ENCODE measurements around the gene HHLA2. TPM values are rescaled to one million over a fixed set of nuclear protein-coding genes. Genes with fewer than 3 reads are reported as not detected.
"Not testable (repeated sequence)": the region's sequence is repeated elsewhere in the genome, so short reads cannot be mapped to it uniquely, and the experiment has no call there.

HHLA2 gene
- total and polyA plus RNA-seq, 2 experiments from 2014 or later = 0.48 TPM; not detected in 1

DNA sequence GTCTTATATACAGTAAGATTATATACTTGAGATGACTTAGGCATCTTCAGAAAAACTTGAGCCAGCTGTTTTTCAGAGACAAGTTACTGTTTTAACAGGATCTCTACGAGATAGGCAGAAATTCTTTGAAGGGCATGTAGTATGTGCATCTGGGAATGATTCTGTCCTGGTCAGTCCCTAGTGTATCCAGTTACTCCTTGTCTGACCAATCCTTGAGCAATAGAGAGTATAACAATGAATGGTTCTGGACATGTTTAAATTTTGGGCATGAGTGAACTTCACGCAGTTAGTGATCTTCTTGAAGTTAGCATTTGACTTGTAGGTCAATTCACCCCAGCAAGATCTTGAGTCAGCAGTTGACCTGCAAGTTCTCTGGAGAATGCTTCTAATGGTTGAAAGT is 24.7 kb upstream of the HHLA2 start:
- Histone ChIP-seq H3K27me3 (no peaks in the 10 kb centered on the region), H3K9me3 (ENCODE audit: low read depth) (no peaks in the 10 kb centered on the region), H3K36me3 (no peaks in the 10 kb centered on the region), H3K4me3 (no peak overlapping the region), H3K4me1 (ENCODE audit: low read depth) (no peaks in the 10 kb centered on the region), H3K27ac (no peak overlapping the region)
- no peak for DNase-seq (ENCODE audit: low read depth in 1 of 2, low spot score in 1 of 2)
- TF ChIP-seq, protein P1, sequence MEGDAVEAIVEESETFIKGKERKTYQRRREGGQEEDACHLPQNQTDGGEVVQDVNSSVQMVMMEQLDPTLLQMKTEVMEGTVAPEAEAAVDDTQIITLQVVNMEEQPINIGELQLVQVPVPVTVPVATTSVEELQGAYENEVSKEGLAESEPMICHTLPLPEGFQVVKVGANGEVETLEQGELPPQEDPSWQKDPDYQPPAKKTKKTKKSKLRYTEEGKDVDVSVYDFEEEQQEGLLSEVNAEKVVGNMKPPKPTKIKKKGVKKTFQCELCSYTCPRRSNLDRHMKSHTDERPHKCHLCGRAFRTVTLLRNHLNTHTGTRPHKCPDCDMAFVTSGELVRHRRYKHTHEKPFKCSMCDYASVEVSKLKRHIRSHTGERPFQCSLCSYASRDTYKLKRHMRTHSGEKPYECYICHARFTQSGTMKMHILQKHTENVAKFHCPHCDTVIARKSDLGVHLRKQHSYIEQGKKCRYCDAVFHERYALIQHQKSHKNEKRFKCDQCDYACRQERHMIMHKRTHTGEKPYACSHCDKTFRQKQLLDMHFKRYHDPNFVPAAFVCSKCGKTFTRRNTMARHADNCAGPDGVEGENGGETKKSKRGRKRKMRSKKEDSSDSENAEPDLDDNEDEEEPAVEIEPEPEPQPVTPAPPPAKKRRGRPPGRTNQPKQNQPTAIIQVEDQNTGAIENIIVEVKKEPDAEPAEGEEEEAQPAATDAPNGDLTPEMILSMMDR (IDR thresholded peaks at IDR 0.05; ENCODE audit: low read depth, low read length) = no peak

DNA sequence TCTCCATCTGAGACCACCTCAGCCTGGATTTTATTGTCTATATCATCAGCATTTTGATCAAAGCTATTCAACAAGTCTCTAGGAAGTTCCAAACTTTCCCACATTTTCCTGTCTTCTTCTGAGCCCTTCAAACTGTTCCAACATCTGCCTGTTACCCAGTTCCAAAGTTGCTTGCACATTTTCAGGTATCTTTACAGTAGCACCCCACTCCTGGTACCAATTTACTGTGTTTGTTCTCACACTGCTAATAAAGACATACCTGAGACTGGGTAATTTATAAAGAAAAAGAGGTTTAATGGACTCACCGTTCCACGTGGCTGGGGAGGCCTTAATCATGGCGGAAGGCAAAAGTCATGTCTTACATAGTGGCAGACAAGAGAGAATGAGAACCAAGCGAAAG is 17.3 kb upstream of the HHLA2 start:
- DNase-seq (ENCODE audit: low read depth in 1 of 2, low spot score in 1 of 2); H3K27me3 ChIP-seq; H3K4me3 ChIP-seq; H3K4me1 ChIP-seq (ENCODE audit: low read depth); H3K36me3 ChIP-seq; H3K27ac ChIP-seq; H3K9me3 ChIP-seq (ENCODE audit: low read depth): not testable (repeated sequence)

DNA sequence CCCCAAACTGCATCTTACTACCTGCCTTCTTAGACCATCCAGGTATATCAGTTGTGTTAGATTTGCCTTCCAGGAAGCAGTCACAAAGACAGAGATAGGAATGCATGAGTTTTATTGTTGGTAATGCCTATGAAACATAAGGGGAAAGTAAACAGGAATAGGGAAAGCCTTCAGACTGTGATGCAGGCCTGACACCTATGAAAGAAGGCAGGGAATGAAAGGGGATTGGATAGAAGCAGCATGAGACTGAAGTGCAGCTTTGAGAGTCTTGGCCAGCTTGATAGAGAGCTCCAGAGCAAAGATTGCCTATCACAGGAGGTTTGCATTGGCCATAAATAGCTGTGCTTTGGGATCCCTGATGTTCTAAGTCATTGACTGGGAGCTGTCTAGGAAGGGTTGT is 15.9 kb upstream of the HHLA2 start:
- H3K36me3 ChIP-seq = no peaks in the 10 kb centered on the region
- H3K4me1 ChIP-seq (ENCODE audit: low read depth) = no peaks in the 10 kb centered on the region
- H3K9me3 ChIP-seq (ENCODE audit: low read depth) = no peaks in the 10 kb centered on the region
- no peaks in the 10 kb centered on the region for H3K27me3 ChIP-seq
- TF ChIP-seq, protein P1 (IDR thresholded peaks at IDR 0.05; ENCODE audit: low read depth, low read length) = no peak
- H3K27ac ChIP-seq = no peak overlapping the region
- DNase-seq (ENCODE audit: low read depth in 1 of 2, low spot score in 1 of 2) = no peak
- no peak overlapping the region for H3K4me3 ChIP-seq

DNA sequence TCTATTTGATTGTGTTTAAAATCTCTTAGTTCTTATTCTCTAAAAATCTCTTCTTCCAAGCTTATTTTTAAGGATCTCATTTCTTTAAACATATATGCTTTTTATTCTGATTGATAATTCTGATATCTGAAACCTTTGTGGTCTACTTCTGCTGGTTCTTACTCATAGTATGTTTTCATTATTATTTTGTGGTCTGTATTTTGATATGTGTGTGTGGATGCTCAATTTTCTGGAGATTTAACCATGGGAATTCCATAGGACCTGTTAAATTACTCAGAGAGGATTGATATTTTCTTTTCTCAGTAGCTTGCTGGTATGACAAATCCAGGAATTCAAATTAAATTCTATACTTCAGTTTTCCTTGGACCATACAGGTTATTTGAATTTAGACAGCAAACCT is 14.7 kb upstream of the HHLA2 start:
- Histone ChIP-seq H3K4me1 (ENCODE audit: low read depth) (no peaks in the 10 kb centered on the region), H3K4me3 (no peak overlapping the region), H3K36me3 (no peaks in the 10 kb centered on the region), H3K9me3 (ENCODE audit: low read depth) (no peaks in the 10 kb centered on the region), H3K27me3 (no peaks in the 10 kb centered on the region), H3K27ac (no peak overlapping the region)
- DNase-seq (ENCODE audit: low read depth in 1 of 2, low spot score in 1 of 2) = no peak
- TF ChIP-seq, protein P1 (IDR thresholded peaks at IDR 0.05; ENCODE audit: low read depth, low read length) = no peak

DNA sequence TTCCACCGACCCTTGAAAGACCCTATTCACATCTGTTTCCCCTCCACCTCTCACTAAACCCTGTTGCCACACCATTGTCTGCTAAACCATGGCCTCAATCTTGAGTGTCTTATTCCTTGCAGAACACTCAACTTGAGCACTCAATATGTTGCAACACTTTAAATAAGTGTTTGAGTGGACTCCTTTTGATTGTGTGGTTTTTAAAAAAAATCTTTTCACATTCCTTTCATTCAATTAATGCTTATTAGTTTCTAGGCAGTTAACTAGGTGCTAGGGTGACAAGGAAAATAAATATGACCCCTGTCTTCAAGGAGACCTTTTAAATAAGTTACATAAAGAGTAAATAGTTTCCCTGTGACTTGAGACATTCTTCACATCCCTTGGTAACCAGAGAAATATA is 13.3 kb upstream of the HHLA2 start:
- no peaks in the 10 kb centered on the region for H3K27me3 ChIP-seq
- no peaks in the 10 kb centered on the region for H3K36me3 ChIP-seq
- no peaks in the 10 kb centered on the region for H3K9me3 ChIP-seq (ENCODE audit: low read depth)
- H3K27ac ChIP-seq = no peak overlapping the region
- H3K4me1 ChIP-seq (ENCODE audit: low read depth) = no peaks in the 10 kb centered on the region
- TF ChIP-seq, protein P1 (IDR thresholded peaks at IDR 0.05; ENCODE audit: low read depth, low read length) = no peak
- DNase-seq (ENCODE audit: low read depth in 1 of 2, low spot score in 1 of 2) = no peak
- H3K4me3 ChIP-seq = no peak overlapping the region

DNA sequence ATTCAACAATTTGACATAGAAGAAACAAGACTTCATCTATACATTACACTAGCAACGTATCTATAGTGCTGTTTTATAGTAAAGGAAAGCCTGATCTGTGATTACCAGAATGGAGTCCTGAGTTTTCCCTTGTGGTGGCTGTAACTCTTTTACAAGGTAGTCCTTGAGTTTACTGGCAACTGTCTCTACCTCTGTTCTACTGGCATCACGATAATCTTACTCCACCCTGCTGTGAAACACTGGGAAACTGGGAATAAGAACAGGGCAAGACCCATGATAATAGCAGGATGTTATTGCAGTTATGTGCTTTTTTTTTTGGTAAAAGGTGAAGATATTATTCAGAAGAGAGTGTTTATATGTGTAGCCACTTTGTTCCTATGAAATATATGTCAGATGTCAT is 12.4 kb upstream of the HHLA2 start:
- no peaks in the 10 kb centered on the region for H3K36me3 ChIP-seq
- no peak for DNase-seq (ENCODE audit: low read depth in 1 of 2, low spot score in 1 of 2)
- no peaks in the 10 kb centered on the region for H3K27me3 ChIP-seq

More for the DNA sequence above, 12.4 kb upstream of the HHLA2 start:
- Histone ChIP-seq H3K27ac (no peak overlapping the region), H3K4me3 (no peak overlapping the region), H3K9me3 (ENCODE audit: low read depth) (no peaks in the 10 kb centered on the region), H3K4me1 (ENCODE audit: low read depth) (no peaks in the 10 kb centered on the region)
- TF ChIP-seq, protein P1 (IDR thresholded peaks at IDR 0.05; ENCODE audit: low read depth, low read length) = no peak
